ENCODE results near the gene SIRPA.

SIRPA gene

GRCh38 chr20:1933465-1933870 lies 38.3 kb downstream of the SIRPA start:
- Histone ChIP-seq H3K9ac (ENCODE audit: low read depth, low read length) (no peak overlapping the region), H3K27me3 (ENCODE audit: control insufficient read depth, insufficient read depth, low read length) (no peaks in the 10 kb centered on the region), H3K36me3 (ENCODE audit: control insufficient read depth, insufficient read depth, low read length) (no peaks in the 10 kb centered on the region), H3K4me3 (ENCODE audit: low read depth, low read length) (no peak overlapping the region), H3K9me3 (ENCODE audit: control insufficient read depth, insufficient read depth, low read length) (no peaks in the 10 kb centered on the region), H3K4me1 (ENCODE audit: control insufficient read depth, insufficient read depth, low read length) (0 out of 2 replicates have a peak, but pooled peaks cover 9% of the 10 kb centered on the region), H3K27ac (ENCODE audit: low read depth, low read length) (no peak overlapping the region)

- Histone ChIP-seq H3K9me3 (ENCODE audit: control insufficient read depth, insufficient read depth, low read length) (no peaks in the 10 kb centered on the region), H3K9ac (ENCODE audit: low read depth, low read length) (no peak overlapping the region), H3K27ac (ENCODE audit: low read depth, low read length) (no peak overlapping the region), H3K27me3 (ENCODE audit: control insufficient read depth, insufficient read depth, low read length) (no peaks in the 10 kb centered on the region), H3K4me1 (ENCODE audit: control insufficient read depth, insufficient read depth, low read length) (0 out of 2 replicates have a peak, but pooled peaks cover 8% of the 10 kb centered on the region), H3K4me3 (ENCODE audit: low read depth, low read length) (no peak overlapping the region), H3K36me3 (ENCODE audit: control insufficient read depth, insufficient read depth, low read length) (no peaks in the 10 kb centered on the region)
Measured at GRCh38 chr20:1934156-1934555, 38.9 kb downstream of the SIRPA start.

DNA sequence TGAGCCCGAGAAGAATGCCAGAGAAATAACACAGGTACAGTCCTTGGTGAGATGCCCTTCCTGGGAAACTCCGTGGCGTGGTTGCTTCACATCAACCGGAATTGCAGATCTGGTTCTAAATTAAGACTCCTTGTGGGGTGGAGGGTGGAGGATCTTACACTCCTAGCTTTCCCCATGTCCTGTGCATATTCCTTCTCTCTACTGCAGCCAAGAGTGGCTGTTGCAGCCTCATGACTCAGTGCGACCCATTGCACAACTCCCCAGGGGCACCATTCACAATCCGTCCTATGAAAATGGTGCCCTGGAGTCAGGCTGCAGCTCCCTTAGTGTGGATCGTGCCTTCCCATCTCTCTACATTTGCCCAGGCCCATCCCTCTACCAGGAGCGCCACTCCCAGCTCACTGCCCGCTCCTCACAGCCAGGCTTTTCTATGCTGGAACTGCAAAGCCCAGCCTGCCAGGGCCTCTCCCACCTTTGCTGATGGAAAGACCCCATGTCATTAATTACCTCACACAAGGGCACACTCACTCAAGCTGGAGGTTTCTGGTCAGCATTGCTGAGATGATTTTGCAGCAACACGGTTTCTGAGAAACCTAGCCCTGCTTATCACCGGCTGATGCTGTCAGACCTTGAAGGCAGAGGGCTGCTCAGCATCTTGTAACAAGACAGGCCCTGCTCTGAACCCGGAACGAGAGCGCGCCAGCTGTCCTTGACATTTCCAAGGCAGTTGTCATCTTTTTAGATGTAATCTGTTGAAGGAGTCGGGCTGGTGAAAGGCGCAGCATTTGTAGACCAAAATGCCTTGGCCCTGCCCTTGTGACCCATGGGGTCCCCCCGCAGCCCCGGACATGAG lies 39.7 kb downstream of the SIRPA start:
- H3K27me3 ChIP-seq (ENCODE audit: control insufficient read depth, insufficient read depth, low read length): no peaks in the 10 kb centered on the region
- 0 out of 2 replicates have a peak, but pooled peaks cover under 1% of the 10 kb centered on the region for H3K4me1 ChIP-seq (ENCODE audit: control insufficient read depth, insufficient read depth, low read length)
- no peak overlapping the region for H3K27ac ChIP-seq (ENCODE audit: low read depth, low read length)
- H3K9me3 ChIP-seq (ENCODE audit: control insufficient read depth, insufficient read depth, low read length): no peaks in the 10 kb centered on the region
- H3K9ac ChIP-seq (ENCODE audit: low read depth, low read length): no peak overlapping the region
- H3K36me3 ChIP-seq (ENCODE audit: control insufficient read depth, insufficient read depth, low read length): no peaks in the 10 kb centered on the region
- H3K4me3 ChIP-seq (ENCODE audit: low read depth, low read length): no peak overlapping the region

DNA sequence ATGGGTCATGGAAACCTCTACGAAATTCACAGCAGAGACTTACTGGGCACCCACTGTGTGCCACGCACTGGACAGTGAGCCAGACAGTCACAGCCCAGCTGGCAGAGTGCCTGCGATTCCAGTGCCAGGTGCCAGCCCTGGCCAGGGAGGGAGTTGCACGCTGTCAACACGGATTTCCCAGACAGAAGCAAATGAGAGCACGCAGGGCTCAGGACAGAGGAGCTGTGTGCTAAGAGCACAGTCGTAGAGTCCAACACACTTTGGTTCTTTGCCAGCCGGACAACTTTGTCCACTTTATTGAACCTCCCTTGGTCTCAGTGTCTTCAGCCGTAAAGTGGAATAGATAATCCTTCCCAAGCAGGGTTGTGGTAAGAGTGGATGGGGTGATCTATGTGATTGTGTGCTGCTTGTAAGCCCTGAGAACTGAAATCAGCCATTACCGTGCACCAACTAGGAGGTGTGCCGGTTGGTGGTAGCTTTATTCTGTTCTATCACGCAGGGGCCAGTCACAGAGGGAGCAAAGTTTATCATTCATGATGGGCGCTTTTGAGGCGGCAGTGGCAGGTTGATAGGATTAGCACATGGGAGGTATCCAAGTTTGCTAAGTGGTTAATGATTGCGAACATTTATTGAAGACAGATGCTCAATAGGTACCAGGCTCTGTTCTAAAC lies 40.6 kb downstream of the SIRPA start:
- H3K27ac ChIP-seq (ENCODE audit: low read depth, low read length): no peak overlapping the region
- no peaks in the 10 kb centered on the region for H3K9me3 ChIP-seq (ENCODE audit: control insufficient read depth, insufficient read depth, low read length)
- H3K4me1 ChIP-seq (ENCODE audit: control insufficient read depth, insufficient read depth, low read length): no peaks in the 10 kb centered on the region
- H3K36me3 ChIP-seq (ENCODE audit: control insufficient read depth, insufficient read depth, low read length): no peaks in the 10 kb centered on the region
- no peak overlapping the region for H3K9ac ChIP-seq (ENCODE audit: low read depth, low read length)
- H3K27me3 ChIP-seq (ENCODE audit: control insufficient read depth, insufficient read depth, low read length): no peaks in the 10 kb centered on the region
- no peak overlapping the region for H3K4me3 ChIP-seq (ENCODE audit: low read depth, low read length)

- no peak overlapping the region for H3K27ac ChIP-seq (ENCODE audit: low read depth, low read length)
- H3K9ac ChIP-seq (ENCODE audit: low read depth, low read length): no peak overlapping the region
- H3K4me3 ChIP-seq (ENCODE audit: low read depth, low read length): no peak overlapping the region
- H3K9me3 ChIP-seq (ENCODE audit: control insufficient read depth, insufficient read depth, low read length): no peaks in the 10 kb centered on the region
- H3K4me1 ChIP-seq (ENCODE audit: control insufficient read depth, insufficient read depth, low read length): no peaks in the 10 kb centered on the region
- no peaks in the 10 kb centered on the region for H3K27me3 ChIP-seq (ENCODE audit: control insufficient read depth, insufficient read depth, low read length)
- H3K36me3 ChIP-seq (ENCODE audit: control insufficient read depth, insufficient read depth, low read length): no peaks in the 10 kb centered on the region
Measured at GRCh38 chr20:1937316-1937976, 42.2 kb downstream of the SIRPA start.

- Histone ChIP-seq H3K9ac (ENCODE audit: low read depth, low read length) (no peak overlapping the region), H3K4me1 (ENCODE audit: control insufficient read depth, insufficient read depth, low read length) (no peaks in the 10 kb centered on the region), H3K36me3 (ENCODE audit: control insufficient read depth, insufficient read depth, low read length) (no peaks in the 10 kb centered on the region), H3K9me3 (ENCODE audit: control insufficient read depth, insufficient read depth, low read length) (no peaks in the 10 kb centered on the region), H3K4me3 (ENCODE audit: low read depth, low read length) (no peak overlapping the region), H3K27me3 (ENCODE audit: control insufficient read depth, insufficient read depth, low read length) (peaks cover 3% of the 10 kb centered on the region; the same call in 1 of the 2 replicates), H3K27ac (ENCODE audit: low read depth, low read length) (no peak overlapping the region)
Measured at GRCh38 chr20:1938464-1939269, 43.5 kb downstream of the SIRPA start.

DNA sequence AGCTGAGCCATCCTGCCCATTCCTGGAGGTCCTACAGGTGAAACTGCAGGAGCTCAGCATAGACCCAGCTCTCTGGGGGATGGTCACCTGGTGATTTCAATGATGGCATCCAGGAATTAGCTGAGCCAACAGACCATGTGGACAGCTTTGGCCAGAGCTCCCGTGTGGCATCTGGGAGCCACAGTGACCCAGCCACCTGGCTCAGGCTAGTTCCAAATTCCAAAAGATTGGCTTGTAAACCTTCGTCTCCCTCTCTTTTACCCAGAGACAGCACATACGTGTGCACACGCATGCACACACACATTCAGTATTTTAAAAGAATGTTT lies 44.0 kb downstream of the SIRPA start:
- H3K27me3 ChIP-seq (ENCODE audit: control insufficient read depth, insufficient read depth, low read length): peaks cover 8% of the 10 kb centered on the region; the same call in 1 of the 2 replicates
- H3K27ac ChIP-seq (ENCODE audit: low read depth, low read length): no peak overlapping the region
- H3K4me1 ChIP-seq (ENCODE audit: control insufficient read depth, insufficient read depth, low read length): no peaks in the 10 kb centered on the region
- H3K9me3 ChIP-seq (ENCODE audit: control insufficient read depth, insufficient read depth, low read length): no peaks in the 10 kb centered on the region
- H3K9ac ChIP-seq (ENCODE audit: low read depth, low read length): no peak overlapping the region
- no peaks in the 10 kb centered on the region for H3K36me3 ChIP-seq (ENCODE audit: control insufficient read depth, insufficient read depth, low read length)
- no peak overlapping the region for H3K4me3 ChIP-seq (ENCODE audit: low read depth, low read length)

- no peaks in the 10 kb centered on the region for H3K4me1 ChIP-seq (ENCODE audit: control insufficient read depth, insufficient read depth, low read length)
- H3K27me3 ChIP-seq (ENCODE audit: control insufficient read depth, insufficient read depth, low read length): peaks cover 20% of the 10 kb centered on the region
- no peaks in the 10 kb centered on the region for H3K9me3 ChIP-seq (ENCODE audit: control insufficient read depth, insufficient read depth, low read length)
- H3K4me3 ChIP-seq (ENCODE audit: low read depth, low read length): no peak overlapping the region
- H3K36me3 ChIP-seq (ENCODE audit: control insufficient read depth, insufficient read depth, low read length): no peaks in the 10 kb centered on the region
- no peak overlapping the region for H3K27ac ChIP-seq (ENCODE audit: low read depth, low read length)
- H3K9ac ChIP-seq (ENCODE audit: low read depth, low read length): no peak overlapping the region
Measured at GRCh38 chr20:1940581-1940980, 45.4 kb downstream of the SIRPA start.

DNA sequence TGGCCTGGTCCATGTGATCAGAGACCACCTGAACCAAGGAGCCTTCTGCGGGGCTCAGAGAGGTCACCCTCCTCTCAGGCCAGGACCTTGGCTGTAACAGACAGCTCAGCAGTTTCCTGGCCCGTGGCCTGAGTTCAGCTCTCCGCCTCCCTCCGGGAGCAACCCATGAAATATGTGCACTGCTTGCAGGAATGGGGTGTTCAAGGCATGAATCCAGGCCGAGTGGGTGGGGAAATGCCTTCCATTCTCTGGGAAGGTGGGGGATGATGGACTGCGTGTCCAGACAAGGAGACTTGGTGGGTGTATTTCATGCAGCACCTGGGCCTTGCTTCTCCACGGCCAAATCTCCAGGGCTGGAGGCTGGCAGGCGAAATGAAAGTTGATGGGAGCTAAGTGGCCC lies 46.0 kb downstream of the SIRPA start:
- H3K4me1 ChIP-seq (ENCODE audit: control insufficient read depth, insufficient read depth, low read length): no peaks in the 10 kb centered on the region
- no peaks in the 10 kb centered on the region for H3K9me3 ChIP-seq (ENCODE audit: control insufficient read depth, insufficient read depth, low read length)
- no peak overlapping the region for H3K9ac ChIP-seq (ENCODE audit: low read depth, low read length)
- no peak overlapping the region for H3K4me3 ChIP-seq (ENCODE audit: low read depth, low read length)
- no peak overlapping the region for H3K27ac ChIP-seq (ENCODE audit: low read depth, low read length)
- peaks cover 26% of the 10 kb centered on the region for H3K27me3 ChIP-seq (ENCODE audit: control insufficient read depth, insufficient read depth, low read length)
- H3K36me3 ChIP-seq (ENCODE audit: control insufficient read depth, insufficient read depth, low read length): no peaks in the 10 kb centered on the region

DNA sequence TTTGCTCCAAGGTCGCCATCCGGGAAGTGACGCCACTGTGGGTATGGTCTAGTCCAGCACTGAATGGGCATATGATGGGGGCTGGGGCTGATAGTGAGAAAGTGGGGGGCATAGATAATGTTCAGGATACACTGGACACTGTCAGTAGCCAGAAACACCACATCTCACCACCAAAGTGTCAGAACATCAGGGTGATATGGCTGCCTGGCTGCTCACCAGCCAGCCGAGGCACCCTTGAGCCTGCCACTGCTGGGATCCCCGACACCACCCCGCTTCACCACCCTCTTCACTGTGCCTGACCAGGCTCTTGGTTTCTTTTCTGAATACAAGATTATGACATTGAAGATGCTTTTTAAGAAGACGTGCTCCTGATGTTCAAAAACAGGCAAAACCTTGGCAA lies 46.9 kb downstream of the SIRPA start:
- Histone ChIP-seq H3K9me3 (ENCODE audit: control insufficient read depth, insufficient read depth, low read length) (no peaks in the 10 kb centered on the region), H3K36me3 (ENCODE audit: control insufficient read depth, insufficient read depth, low read length) (no peaks in the 10 kb centered on the region), H3K4me3 (ENCODE audit: low read depth, low read length) (no peak overlapping the region), H3K4me1 (ENCODE audit: control insufficient read depth, insufficient read depth, low read length) (peaks cover 4% of the 10 kb centered on the region; the same call in 1 of the 2 replicates), H3K27ac (ENCODE audit: low read depth, low read length) (no peak overlapping the region), H3K9ac (ENCODE audit: low read depth, low read length) (no peak overlapping the region), H3K27me3 (ENCODE audit: control insufficient read depth, insufficient read depth, low read length) (peaks cover 33% of the 10 kb centered on the region)

Measured in HUES48 (cell line).